ENCODE measurements around the gene LORICRIN.

GRCh38 chr1:153310526-153310925 is 51.0 kb downstream of the LORICRIN start:
- TF ChIP-seq KDM1A (IDR thresholded peaks at IDR 0.05; ENCODE audit: low read depth) (no peak), PBX3 (IDR thresholded peaks at IDR 0.05) (no peak), POLR2A (IDR thresholded peaks at IDR 0.05; ENCODE audit: low read length) (no peak), TFCP2L1 (CRISPR knock-in tag; IDR thresholded peaks at IDR 0.05) (no peak), FOSL2 (IDR thresholded peaks at IDR 0.05) (no peak), FOSL2 (CRISPR knock-in tag; IDR thresholded peaks at IDR 0.05) (no peak), HDAC2 (IDR thresholded peaks at IDR 0.05) (no peak), RFX5 (IDR thresholded peaks at IDR 0.05) (no peak), EP300 (IDR thresholded peaks at IDR 0.05) (no peak)
- TF ChIP-seq, protein P1, sequence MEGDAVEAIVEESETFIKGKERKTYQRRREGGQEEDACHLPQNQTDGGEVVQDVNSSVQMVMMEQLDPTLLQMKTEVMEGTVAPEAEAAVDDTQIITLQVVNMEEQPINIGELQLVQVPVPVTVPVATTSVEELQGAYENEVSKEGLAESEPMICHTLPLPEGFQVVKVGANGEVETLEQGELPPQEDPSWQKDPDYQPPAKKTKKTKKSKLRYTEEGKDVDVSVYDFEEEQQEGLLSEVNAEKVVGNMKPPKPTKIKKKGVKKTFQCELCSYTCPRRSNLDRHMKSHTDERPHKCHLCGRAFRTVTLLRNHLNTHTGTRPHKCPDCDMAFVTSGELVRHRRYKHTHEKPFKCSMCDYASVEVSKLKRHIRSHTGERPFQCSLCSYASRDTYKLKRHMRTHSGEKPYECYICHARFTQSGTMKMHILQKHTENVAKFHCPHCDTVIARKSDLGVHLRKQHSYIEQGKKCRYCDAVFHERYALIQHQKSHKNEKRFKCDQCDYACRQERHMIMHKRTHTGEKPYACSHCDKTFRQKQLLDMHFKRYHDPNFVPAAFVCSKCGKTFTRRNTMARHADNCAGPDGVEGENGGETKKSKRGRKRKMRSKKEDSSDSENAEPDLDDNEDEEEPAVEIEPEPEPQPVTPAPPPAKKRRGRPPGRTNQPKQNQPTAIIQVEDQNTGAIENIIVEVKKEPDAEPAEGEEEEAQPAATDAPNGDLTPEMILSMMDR (IDR thresholded peaks at IDR 0.05): no peak
- TF ChIP-seq, protein P2, sequence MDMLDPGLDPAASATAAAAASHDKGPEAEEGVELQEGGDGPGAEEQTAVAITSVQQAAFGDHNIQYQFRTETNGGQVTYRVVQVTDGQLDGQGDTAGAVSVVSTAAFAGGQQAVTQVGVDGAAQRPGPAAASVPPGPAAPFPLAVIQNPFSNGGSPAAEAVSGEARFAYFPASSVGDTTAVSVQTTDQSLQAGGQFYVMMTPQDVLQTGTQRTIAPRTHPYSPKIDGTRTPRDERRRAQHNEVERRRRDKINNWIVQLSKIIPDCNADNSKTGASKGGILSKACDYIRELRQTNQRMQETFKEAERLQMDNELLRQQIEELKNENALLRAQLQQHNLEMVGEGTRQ (IDR thresholded peaks at IDR 0.05): no peak
- TF ChIP-seq, protein P3, sequence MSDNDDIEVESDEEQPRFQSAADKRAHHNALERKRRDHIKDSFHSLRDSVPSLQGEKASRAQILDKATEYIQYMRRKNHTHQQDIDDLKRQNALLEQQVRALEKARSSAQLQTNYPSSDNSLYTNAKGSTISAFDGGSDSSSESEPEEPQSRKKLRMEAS (IDR thresholded peaks at IDR 0.05): no peak
- TF ChIP-seq, protein P4, sequence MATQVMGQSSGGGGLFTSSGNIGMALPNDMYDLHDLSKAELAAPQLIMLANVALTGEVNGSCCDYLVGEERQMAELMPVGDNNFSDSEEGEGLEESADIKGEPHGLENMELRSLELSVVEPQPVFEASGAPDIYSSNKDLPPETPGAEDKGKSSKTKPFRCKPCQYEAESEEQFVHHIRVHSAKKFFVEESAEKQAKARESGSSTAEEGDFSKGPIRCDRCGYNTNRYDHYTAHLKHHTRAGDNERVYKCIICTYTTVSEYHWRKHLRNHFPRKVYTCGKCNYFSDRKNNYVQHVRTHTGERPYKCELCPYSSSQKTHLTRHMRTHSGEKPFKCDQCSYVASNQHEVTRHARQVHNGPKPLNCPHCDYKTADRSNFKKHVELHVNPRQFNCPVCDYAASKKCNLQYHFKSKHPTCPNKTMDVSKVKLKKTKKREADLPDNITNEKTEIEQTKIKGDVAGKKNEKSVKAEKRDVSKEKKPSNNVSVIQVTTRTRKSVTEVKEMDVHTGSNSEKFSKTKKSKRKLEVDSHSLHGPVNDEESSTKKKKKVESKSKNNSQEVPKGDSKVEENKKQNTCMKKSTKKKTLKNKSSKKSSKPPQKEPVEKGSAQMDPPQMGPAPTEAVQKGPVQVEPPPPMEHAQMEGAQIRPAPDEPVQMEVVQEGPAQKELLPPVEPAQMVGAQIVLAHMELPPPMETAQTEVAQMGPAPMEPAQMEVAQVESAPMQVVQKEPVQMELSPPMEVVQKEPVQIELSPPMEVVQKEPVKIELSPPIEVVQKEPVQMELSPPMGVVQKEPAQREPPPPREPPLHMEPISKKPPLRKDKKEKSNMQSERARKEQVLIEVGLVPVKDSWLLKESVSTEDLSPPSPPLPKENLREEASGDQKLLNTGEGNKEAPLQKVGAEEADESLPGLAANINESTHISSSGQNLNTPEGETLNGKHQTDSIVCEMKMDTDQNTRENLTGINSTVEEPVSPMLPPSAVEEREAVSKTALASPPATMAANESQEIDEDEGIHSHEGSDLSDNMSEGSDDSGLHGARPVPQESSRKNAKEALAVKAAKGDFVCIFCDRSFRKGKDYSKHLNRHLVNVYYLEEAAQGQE (IDR thresholded peaks at IDR 0.05): no peak

Data from A549 (cell line).